NCI-H2196 treated with DMSO at 0.1 percent for 48 hours (cell line): Measurements from ENCODE around the gene IRX5.

Source experiments
- DNase-seq: peaks from one replicate; lab custom pipeline; 2025; ENCODE audit not compliant: unreplicated experiment; lab: John Stamatoyannopoulos, UW

Gene IRX5

DNA sequence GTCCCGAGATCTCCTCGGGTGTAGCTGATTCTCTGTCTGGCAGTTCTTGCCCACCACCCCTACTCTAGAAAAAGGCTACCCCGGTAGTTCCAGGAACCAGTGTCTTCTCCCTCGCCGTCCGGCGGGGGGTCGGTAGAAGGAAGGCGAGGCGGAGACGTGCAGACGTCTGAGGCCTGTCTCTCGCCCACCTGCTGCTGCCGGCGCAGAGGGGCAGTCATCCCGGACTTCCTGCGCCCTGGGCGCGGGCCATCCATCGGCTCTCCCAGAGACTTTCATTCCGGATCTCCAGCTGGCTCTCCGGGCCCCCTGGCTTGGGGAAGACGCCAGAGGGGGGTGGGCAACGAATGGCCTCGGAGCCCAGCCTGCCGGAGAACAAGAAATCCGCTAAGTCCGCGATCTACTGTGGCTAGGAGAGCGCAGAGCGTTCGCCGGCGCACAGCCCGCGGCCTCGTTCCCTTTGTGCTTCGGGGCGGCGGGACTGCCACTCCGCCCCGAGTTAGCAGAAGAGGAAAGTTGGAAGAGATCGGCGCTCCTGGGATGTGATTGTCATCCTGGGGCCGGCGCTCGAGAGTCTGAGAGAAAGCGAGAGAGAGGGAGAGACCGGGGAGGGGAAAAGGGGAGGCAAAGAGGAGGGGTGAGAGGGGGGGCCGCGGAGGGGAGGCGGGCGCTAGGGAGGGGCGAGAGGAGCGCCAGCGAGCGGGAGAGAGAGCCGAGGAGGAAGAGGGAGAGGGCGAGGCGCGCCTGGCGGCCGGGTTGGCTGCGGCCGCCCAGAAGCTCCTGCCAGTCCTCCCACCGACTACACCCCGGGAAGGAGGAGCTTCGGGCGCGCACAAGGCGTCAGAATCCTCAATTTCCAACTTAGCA, at the start of gene IRX5:
TSS of gene IRX5 (plus strand) at position 861 of the 864 bp plus-strand sequence. CDS start 334 bp downstream, outside the sequence.
- peak; percentile 65 for DNase-seq

DNA sequence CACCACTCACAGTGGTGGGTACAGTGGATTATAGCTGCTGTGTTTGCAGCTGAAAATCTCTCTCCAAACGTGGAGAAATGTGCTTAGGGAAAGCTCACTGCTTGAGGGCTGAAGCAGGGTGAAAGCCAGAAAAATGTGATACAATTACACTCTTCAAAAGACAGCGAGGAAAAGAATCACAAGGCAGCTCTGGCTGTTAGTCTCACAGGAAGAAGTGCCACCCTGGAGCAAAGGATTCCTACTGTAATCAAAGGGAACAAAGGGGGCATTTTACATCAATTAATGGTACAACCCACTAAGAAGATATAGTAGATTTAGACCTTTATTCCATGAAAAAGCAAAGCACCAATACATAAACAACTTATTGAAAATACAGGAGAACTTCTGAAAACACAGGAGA, 48.1 kb upstream of the IRX5 start:
- DNase-seq = no peak

DNA sequence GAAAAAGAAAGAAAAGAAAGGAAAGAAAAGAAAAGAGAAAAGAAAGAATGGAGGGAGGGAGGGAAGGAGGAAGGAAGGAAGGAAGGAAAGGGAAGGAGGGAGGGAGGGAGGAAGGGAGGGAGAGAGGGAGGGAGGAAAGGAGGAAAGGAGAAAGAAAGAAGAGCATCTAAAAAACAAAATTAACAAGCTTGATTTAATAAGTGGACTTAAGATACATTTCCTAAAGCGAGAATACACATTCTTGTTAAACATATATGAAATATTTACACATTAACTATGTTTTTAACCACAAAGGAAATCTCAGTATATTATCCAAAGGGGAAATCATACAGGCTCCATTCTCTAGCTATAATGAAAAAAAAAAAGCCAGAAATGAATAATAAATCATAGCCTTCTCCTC, 47.3 kb upstream of the IRX5 start:
- no peak for DNase-seq

DNA sequence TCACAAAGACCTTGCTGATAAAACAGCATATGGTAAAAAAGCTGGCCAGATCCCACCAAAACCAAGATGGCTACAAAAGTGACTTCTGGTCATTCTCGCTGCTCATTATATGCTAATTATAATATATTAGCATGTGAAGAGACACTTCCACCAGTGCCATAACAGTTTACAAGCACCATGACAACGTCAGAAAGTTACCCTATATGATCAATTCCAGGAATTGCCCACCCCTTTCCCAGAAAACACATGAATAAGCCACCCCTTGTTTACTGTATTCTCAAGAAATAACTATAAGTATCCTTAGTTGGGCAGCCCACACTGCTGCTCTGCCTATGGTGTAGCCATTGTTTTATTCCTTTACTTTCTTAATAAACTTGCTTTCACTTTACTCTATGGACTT, 44.6 kb upstream of the IRX5 start:
- DNase-seq = no peak

DNA sequence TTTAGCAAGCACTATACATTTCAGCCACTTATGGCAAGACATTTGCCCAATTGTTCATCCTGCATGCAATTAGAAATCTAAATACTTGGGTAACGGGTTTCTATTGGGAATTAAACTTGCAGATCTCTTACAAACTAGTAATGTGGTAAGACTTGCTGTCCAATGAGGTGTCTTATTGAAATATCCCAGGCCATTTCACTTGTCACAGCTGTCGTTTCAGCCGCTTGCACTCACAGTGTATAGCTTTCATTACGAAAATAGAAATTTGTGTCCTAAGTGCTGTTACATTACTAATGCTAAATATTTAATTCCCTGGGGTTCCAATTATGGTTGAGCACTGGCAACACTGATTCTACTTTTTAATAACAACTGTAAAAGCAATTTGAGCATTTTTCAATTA, 40.3 kb upstream of the IRX5 start:
- DNase-seq = no peak

DNA sequence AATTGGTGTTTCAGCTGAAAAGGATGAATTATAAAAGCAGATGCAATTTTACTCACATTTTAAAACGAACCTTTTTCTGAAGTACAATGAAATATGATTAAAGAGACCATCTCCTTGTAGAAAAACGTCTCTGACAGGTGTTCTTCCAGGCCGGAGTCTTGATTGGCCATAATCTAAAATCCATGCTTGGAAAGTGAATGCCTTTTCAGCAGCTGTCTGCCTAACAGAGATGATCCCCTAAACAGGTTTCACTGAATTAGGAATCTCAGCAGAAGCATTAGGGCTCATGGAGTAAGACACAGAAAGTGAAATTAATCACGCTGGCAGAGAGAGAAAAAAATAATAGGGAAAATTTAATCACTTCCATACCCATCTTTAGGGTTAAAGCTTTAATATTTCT, 39.3 kb upstream of the IRX5 start:
- no peak for DNase-seq

DNA sequence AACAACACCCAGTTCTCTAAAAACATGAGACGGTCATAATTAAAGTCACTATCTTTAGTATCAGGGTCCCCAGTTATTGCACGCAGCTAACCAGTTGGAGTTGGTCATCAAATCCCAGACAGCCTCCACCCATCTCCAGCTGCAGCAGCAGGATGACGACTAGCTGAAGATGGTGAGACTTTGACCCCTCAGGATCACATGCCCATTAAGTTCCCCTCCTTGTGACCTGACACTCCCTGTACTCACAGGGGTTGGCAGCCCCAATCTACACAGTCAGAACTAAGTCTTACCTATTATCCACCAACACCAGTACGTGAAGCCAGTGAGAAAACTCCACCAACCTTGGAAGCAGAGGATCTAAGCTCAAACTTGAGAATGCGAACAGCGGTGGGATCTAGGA, 37.7 kb upstream of the IRX5 start:
- DNase-seq = no peak

DNA sequence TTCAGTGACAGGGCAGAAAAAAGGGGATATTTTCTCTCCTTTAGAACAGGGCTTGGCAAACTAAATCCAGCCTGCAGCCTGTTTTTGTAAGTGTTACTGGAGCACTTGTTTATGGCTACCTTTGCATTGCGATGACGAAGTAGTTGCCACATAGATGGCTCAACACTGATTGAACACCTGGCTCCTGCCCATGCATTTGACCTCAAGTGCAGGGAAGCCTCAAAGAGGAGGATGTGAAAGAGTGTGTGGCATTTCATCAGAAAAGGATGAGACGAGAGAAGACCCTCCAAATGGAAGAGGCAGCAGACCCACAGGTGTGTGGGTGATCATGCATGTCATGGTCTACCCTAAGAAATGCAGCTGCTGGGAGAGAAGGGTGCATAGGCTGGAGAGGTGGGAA, 32.7 kb upstream of the IRX5 start:
- no peak for DNase-seq

DNA sequence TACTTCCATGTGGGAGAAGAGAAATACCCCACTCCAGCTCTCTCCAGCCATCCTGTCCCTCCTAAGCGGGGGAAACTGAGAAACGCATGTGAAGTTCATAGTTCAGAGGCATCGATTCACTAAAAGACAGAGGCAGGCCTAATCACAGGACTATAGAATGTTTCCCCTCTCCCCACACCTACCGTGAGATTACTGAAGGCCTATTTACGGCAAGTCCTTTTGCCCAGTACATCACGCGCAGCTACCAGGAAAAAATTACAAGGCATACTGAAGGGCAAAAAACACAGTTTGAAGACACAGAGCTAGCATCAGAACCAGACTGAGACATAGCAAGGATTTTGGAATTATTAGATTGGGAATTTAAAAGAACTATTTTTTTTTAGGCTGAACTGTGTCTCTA, 29.1 kb upstream of the IRX5 start:
- no peak for DNase-seq

DNA sequence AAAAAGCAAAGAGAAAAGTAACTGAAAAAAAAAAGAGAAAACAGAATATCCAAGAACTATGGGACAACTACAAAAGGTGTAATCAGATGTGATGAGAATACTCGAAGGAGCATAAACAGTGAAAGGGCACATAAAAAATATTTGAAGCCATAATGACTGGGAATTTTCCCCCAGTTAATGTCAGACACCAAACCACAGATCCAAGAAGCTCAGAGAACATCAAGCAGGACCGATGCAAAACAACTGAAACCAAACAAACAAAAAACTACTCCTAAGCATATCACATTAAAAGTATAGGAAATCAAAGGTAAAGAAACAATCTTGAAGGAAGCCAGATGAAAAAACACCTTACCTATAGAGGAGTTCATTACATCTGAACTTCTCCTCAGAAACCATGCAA, 27.6 kb upstream of the IRX5 start:
- no peak for DNase-seq

DNA sequence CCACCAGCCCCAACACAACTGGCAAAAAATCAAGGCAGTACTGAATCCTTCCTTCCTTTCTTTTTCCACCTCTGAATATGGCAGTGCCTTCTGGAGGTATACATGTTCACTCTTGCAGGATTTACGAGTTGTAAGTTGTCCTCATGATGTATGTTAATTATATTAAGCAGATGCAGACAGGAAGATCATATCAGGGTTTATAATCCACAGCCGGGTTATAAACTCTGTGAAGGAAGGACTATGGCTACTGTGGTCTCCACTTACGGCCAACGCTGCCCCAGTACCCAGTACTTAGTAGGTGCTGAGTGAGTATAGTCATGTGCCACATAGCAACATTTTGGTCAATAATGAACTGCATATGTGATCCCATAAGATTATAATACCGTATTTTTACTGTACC, 19.6 kb upstream of the IRX5 start:
- DNase-seq = no peak

DNA sequence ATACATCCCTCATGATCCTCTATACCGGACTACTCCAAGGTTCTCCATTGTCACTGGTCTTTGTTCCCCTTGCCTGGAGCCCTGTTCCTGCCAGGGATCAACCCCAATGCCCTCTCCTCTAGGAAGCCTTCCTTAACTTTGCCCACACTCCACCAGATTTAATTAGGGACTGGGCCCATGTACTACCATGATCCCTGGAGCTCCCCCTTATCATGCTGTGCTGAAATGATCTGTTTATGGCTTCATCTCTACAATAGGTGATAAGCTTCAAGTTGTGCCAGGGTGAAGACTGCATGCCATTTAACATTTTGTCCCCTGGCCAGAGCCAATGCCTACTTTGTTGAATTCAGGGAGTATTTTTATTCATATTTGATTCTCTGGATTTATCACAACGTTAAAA, 17.9 kb upstream of the IRX5 start:
- no peak for DNase-seq

DNA sequence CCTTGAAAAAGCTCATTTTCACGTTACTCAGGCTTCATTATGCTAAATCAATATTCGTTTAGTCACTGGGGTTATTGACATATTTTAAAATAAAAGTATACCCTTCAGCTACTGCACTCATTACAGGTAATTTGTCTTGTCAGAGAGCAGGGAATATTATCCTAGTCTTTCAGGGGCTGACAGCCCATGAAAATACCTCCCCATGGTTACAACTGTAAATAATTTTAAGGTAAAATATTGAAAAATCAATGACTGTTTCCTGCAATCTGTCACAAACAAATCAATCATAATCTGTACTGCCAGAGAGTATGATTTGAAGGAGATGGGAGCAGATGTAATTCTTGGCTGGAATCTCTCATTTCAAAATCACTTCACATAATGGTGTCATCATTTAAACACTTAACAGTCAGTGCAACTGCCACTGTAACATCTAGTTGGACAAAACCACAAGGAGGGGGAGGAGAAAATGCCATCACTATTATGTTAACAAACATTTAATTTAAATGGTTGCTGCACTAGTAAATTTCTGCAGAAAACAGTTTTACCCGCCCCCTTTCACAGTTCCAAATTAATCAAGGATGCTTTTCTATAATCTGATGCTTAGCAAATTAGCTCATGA, 9.3 kb upstream of the IRX5 start:
- DNase-seq = no peak

DNA sequence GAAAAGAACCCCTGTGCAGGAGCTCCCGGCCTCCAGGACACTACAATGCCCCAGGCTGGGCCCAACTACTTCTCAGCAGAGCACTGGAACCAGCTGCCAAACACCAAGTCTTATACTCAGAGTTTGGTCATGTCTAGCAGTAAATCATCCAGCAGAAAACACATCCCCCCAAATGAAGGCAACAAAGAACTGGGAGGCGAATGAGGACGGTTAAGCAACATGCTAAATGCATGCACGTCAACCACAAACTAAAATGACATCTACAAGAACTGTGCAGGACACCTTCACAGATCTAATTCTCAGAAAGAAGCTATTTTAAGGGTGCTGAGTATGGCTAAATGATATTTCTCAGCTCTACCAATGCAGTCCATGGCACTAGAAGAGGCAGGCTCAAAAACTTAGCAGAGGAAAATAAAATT, 7.6 kb upstream of the IRX5 start:
- DNase-seq = no peak

DNA sequence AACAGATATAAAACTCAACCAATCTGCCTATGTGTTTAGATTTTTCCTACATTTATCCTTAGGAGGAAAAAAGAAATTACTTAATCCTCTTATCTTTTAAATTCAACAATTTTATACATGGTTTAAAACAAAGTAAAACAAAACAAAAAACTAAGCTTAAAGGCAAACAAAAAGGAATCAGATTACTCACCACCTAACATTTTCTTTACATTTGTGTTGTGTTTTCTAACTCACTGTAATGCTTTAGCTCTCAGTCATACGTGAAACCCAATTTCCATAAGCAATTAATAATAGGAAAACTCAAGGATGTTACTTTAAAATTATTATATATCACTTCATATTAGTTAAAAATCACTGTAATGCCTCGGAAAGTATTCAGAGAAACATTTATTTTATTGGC, 6.7 kb upstream of the IRX5 start:
- no peak for DNase-seq

DNA sequence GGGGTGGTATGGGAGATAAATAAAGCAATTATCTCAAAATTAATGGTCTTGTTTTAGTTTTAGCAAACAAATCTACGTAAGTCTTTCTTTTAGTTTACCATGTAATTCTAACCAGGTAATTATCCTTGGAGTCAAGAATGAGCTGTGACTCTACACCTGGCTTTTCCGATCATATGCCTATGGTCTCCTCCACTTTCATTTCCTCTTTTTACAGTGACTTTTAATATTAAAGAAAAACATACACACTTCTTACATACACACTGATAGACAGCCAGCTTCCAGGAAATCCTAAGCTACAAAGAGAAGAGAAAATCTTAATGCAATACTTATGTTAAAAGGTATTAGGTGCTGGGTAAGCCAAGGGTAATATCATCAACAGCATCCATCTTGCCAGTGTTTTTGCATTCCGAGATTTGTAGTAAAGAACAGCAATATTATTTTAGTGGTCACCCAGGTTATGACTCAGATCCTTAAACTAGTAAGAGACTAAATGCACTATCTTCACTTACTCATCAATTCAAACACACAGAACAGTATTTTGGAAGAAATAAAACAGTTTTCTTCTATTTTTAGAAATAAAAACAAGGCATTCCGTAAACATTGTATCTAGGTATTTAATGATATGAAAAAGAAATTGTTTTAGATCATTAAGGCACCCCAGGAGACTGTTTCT, 4.4 kb upstream of the IRX5 start:
- no peak for DNase-seq

DNA sequence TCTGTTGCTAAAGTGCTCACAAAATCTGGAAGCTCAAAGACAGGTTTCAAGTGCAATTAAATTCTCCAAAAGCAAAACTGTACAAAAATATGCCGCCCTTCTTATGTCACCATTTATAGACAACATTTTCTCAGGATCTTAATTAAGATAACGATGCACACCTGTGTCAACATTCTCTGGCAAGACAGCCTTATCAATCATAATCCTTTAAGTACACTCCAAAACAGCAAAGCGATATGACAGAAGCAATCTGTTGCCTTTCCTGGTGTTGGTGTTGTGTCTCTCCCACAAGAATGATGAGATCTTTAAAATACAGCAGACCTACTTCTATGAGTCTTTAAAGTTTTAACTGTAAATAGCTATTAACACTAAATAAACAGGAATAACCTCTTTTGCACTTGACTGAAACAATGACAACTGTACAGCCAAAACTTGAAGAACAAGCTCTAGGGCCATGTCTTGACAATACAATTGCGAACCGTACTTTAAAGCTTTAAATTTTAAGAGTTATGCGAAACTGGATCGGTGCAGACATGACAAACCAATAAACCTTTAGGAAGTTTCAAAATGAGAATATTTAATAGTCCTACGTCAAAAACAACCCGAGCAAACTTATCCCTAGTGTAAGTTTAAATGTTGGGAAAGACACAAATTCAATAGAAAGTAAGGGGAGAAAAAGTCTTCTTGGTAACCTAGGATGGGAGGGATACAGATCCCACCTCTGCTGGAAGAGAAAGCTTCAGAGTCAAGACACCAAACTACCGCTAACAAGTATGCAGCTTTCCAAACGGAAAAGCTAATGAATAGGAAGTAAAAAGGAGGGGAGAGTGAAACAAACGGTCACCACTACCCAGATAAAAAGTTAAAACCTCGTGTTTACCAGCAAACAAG, 3.3 kb upstream of the IRX5 start:
- DNase-seq = no peak

DNA sequence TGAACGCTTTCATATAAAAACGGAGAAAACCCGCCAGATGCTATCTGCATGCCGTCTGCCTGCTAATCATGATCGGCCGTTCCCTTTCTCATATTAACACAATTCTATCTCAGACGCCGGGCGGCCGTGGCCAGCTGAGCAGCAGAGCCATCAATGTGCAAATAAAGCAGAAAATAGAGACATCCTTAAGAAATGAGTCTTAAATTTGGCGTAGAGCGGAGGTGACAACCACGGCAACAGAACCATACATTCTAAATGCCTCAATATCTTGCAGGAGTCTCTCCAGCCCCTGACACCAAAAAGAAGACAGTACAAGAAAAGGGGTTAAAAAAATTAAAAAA, 2.7 kb upstream of the IRX5 start:
- no peak for DNase-seq

DNA sequence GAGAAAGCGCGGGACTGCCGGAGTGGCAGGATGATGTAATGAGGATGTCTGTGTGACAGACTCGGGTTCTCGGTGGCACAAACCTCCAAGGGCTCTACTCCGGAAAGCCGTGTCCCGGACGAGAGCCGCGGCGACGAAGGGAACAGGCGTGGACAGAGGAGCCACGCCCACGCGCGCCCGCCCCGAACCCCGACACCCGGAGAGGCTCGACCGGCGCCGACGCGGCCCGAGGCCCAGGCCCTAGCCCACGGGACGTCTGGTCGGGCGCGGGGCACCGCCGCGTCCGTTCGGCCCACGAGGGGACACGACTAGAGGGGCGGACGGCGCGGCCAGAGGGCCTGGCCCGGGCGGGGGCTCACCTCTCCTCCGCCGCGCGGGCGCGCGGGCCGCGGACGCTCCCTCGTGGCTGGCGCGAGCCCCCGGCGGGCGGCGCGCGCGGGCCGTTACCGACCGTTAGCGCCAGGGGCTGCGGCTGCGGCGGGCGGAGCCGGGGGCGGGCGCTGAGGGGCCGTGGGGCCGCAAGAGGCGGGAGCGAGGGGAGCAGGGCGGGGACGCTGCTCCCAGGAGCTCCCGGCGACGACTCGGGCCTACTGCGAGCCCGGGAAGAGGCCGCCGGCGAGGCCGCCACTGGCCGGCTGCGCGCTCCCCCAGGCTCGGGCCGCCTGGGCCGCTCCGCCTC, 2.1 kb upstream of the IRX5 start:
- no peak for DNase-seq

DNA sequence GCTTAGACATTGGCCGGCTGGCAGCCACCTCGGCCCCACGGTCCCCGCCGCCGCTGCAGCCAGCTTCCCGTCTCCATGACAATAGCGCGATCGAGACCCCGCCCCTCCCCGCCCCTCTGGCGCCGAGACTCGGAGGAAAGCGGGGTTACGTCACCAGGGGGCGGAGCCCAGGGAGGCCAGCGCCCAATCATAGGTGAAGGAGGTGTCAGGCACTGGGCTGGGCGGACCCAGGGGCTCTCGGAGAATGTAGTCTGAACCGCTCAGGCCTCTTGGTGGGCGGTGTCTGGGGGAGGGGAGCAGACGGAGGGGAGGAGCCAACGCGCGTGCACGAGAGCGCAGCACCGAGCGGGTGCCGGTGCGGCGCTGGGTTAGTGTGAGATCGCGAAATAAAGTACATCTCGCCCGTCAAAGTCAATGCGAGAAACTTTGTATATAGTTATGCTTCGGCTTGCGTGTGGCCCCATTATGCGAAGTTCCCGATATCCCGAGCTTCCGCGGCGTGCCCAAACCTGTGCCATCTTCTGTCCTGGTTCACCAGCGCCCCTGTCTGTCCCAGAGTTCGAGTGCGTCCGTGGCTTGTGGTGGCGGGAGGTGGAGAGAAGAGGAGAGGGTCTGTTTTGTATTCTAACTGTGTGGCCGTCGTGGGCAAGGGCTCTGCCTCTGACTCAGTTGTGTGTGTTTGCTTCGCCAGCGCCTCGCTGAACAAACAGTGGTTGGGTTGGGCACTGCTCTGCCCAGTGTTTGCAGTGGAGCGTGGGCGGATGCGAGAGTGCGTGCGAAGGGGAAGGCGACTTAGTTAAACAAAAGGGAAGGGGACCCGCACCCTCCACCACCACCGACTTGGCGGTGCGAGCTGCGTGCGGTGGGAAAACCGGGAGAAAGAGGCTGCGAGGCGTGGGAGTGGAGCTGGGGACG, 1.3 kb upstream of the IRX5 start:
- DNase-seq = peak; percentile 78
